K562 (cell line): ENCODE measurements around the gene ING5. TPM values are rescaled to one million over a fixed set of nuclear protein-coding genes. Genes with fewer than 3 reads are reported as not detected.

ENCODE experiments used
- BMI1 ChIP-seq: fragments of 150-350 bp; IDR thresholded peaks from 2 replicates; pipeline ENCODE4 v1.6.1; 2014; ENCODE audit warnings: low read length
- CUX1 ChIP-seq: fragments of 200-800 bp; sonication (Bioruptor generic); IDR thresholded peaks from 2 replicates; pipeline ENCODE4 v1.6.1; 2016; ENCODE audit warnings: missing genetic modification characterization, missing compliant biosample characterization
- HINFP ChIP-seq: fragments of 450-650 bp; conservative IDR thresholded peaks from 2 replicates; pipeline ENCODE4 v1.6.1; 2016; ENCODE audit warnings: missing genetic modification characterization, low read depth, mild to moderate bottlenecking, control low read depth, missing compliant biosample characterization
- ID3 ChIP-seq, 2 experiments: fragments of 250-450 bp in 1 of 2; fragments of 450-650 bp in 1 of 2; sonication (Bioruptor Pico) in 1 of 2; IDR thresholded peaks; 2 replicates each; pipeline versions ENCODE4 v1.6.1 to v1.8.0; 2016 to 2021; ENCODE audit warnings: mild to moderate bottlenecking in 2 of 2, moderate library complexity in 2 of 2, missing compliant biosample characterization in 1 of 2, missing genetic modification characterization in 1 of 2
- NR2C2 ChIP-seq, 2 experiments: fragments of 200-800 bp in 1 of 2; sonication (Bioruptor generic) in 1 of 2; sonication (generic) in 1 of 2; formaldehyde crosslinking in 1 of 2; IDR thresholded peaks; 2 replicates each; pipeline versions ENCODE4 v1.6.1 to v1.8.0; 2016 to 2022; ENCODE audit warnings: mild to moderate bottlenecking in 1 of 2, missing compliant biosample characterization in 1 of 2, missing genetic modification characterization in 1 of 2, missing genetic modification reagents in 1 of 2
- SAP30 ChIP-seq: fragments of 200-600 bp; sonication (generic); IDR thresholded peaks from 2 replicates; pipeline ENCODE4 v1.6.1; 2012; ENCODE audit warnings: borderline replicate concordance, low read depth, mild to moderate bottlenecking, moderate library complexity, low read length, control low read depth, inconsistent platforms; ENCODE audit not compliant: insufficient read depth, poor library complexity, severe bottlenecking
- SLC30A9 ChIP-seq: fragments of 250-450 bp; sonication (Bioruptor Pico); IDR thresholded peaks from 2 replicates; pipeline ENCODE4 v1.8.0; 2022; ENCODE audit warnings: mild to moderate bottlenecking, moderate library complexity
- TBP ChIP-seq: optimal IDR thresholded peaks from 2 replicates; pipeline ENCODE3; 2011; ENCODE audit warnings: low read depth, low read length, improper control_type of control experiment
- TCF7L2 ChIP-seq: fragments of 150-350 bp; IDR thresholded peaks from 2 replicates; pipeline ENCODE4 v1.6.1; 2016; ENCODE audit warnings: low read depth, mild to moderate bottlenecking, low read length, moderate library complexity
- TFAP4 ChIP-seq: sonication (generic); formaldehyde crosslinking; IDR thresholded peaks from 2 replicates; pipeline ENCODE4 v1.8.0; 2022; ENCODE audit warnings: missing genetic modification reagents, mild to moderate bottlenecking, moderate library complexity, borderline replicate concordance
- TGIF2 ChIP-seq: sonication (generic); formaldehyde crosslinking; IDR thresholded peaks from 2 replicates; pipeline ENCODE4 v1.8.1; 2022; ENCODE audit warnings: mild to moderate bottlenecking, missing genetic modification reagents, moderate library complexity
- ZFX ChIP-seq: sonication (generic); formaldehyde crosslinking; IDR thresholded peaks from 2 replicates; pipeline ENCODE4 v1.8.0; 2022; ENCODE audit warnings: mild to moderate bottlenecking, missing genetic modification reagents, moderate library complexity
- ZNF398 ChIP-seq: fragments of 250-450 bp; sonication (Bioruptor Pico); IDR thresholded peaks from 2 replicates; pipeline ENCODE4 v1.8.0; 2021; ENCODE audit warnings: moderate library complexity, mild to moderate bottlenecking, inconsistent platforms
- ZNF76 ChIP-seq: fragments of 250-450 bp; sonication (Bioruptor Pico); IDR thresholded peaks from 2 replicates; pipeline ENCODE4 v1.4.0; 2020; ENCODE audit warnings: mild to moderate bottlenecking, moderate library complexity, borderline replicate concordance
- polyA plus RNA-seq, 8 experiments: library from polyadenylated mRNA; depleted of rRNA in 4 of 8; stranded (reverse) in 5 of 8; unstranded in 3 of 8; fragments of >200 nt; fragmentation: Nextera tagmentation in 2 of 8; fragmentation: Illumina TruSeq in 1 of 8; extraction: Ambion mirVana in 2 of 8; extraction: Trizol in 1 of 8; gene quantifications; 2 replicates each; pipeline versions ENCODE4 v1.2.1 to v1.2.3, GENCODE V29; 2011 to 2014; ENCODE audit warnings: inconsistent platforms in 1 of 8, missing spikeins in 1 of 8
- total RNA-seq, 7 experiments: library from RNA; depleted of rRNA in 6 of 7; stranded (reverse); fragments of >200 nt in 6 of 7; fragmentation: Illumina TruSeq in 2 of 7; extraction: Trizol in 2 of 7; gene quantifications; 2 replicates each; pipeline versions ENCODE4 v1.2.1 to v1.2.3, GENCODE V29; 2011 to 2021; ENCODE audit warnings: low replicate concordance in 1 of 7

Gene ING5
- total and polyA plus RNA-seq, 9 of the 15 experiments (the other 6 are each of a cell fraction or from before 2014, with no cell fraction given), result 10.4 to 53.3 (median 27.9) TPM

GRCh38 chr2:241701399-241702154, at the start of gene ING5 (continued):
- no peak for TF ChIP-seq CUX1 (CRISPR knock-in tag)
- TF ChIP-seq NR2C2 (CRISPR knock-in tag; IDR thresholded peaks at IDR 0.05), result 0 out of 2 replicates have a peak, but pooled peaks have one; percentile 23
- no peak for TF ChIP-seq NR2C2 (tag; IDR thresholded peaks at IDR 0.05)
- peak; percentile 91 for TF ChIP-seq TGIF2 (CRISPR knock-in tag)
- no peak for TF ChIP-seq BMI1
- no peak for TF ChIP-seq ZNF398 (CRISPR knock-in tag)
- no peak for TF ChIP-seq HINFP
- TF ChIP-seq TFAP4 (CRISPR knock-in tag), result peak; percentile 58
- TF ChIP-seq ID3 (CRISPR knock-in tag; IDR thresholded peaks at IDR 0.05), result no peak
- no peak for TF ChIP-seq ID3 (tag; IDR thresholded peaks at IDR 0.05)
- peak; percentile 61 for TF ChIP-seq TBP
- no peak for TF ChIP-seq TCF7L2
- TF ChIP-seq ZFX (CRISPR knock-in tag), result peak; percentile 79
- peak; percentile 38; the same call in 1 of the 2 replicates for TF ChIP-seq ZNF76
- TF ChIP-seq SAP30, result peak; percentile 93
- TF ChIP-seq SLC30A9 (CRISPR knock-in tag), result no peak
